HK-2 (cell line): ENCODE data around the gene GALNT5.
A peak's percentile ranks its signal among the peaks of the same experiment; 100 is the strongest.
"Not testable (repeated sequence)": the region's sequence is repeated elsewhere in the genome, so short reads cannot be mapped to it uniquely, and the experiment has no call there.

Source experiments
- DNase-seq: peaks from one replicate; pipeline ENCODE4 v3.0.0-alpha.2; 2018; ENCODE audit not compliant: unreplicated experiment

Gene GALNT5

GRCh38 chr2:157327621-157328500, 70.4 kb downstream of the GALNT5 start:
- DNase-seq = peak; percentile 66

- no peak for DNase-seq
Measured at GRCh38 chr2:157329524-157329923, 72.0 kb downstream of the GALNT5 start.

GRCh38 chr2:157333304-157334047, 76.0 kb downstream of the GALNT5 start:
- DNase-seq = no peak

- no peak for DNase-seq
Measured at GRCh38 chr2:157334335-157334734, 76.8 kb downstream of the GALNT5 start.

GRCh38 chr2:157334797-157335196, 77.3 kb downstream of the GALNT5 start:
- DNase-seq = no peak

- DNase-seq = peak; percentile 17
Measured at GRCh38 chr2:157336137-157337010, 78.9 kb downstream of the GALNT5 start.

- DNase-seq = no peak
Measured at GRCh38 chr2:157337978-157338377, 80.5 kb downstream of the GALNT5 start.

GRCh38 chr2:157339965-157340655, 82.6 kb downstream of the GALNT5 start:
- DNase-seq = no peak

- DNase-seq = not testable (repeated sequence)
Measured at GRCh38 chr2:157341381-157341780, 83.9 kb downstream of the GALNT5 start.

GRCh38 chr2:157345647-157346389, 88.3 kb downstream of the GALNT5 start:
- DNase-seq = no peak

GRCh38 chr2:157348291-157348921, 90.9 kb downstream of the GALNT5 start:
- no peak for DNase-seq

- no peak for DNase-seq
Measured at GRCh38 chr2:157349949-157350515, 92.5 kb downstream of the GALNT5 start.

GRCh38 chr2:157355618-157356017, 98.1 kb downstream of the GALNT5 start:
- DNase-seq = no peak

GRCh38 chr2:157359628-157360027, 102.1 kb downstream of the GALNT5 start:
- no peak for DNase-seq

GRCh38 chr2:157361526-157361925, 104.0 kb downstream of the GALNT5 start:
- DNase-seq = no peak

- no peak for DNase-seq
Measured at GRCh38 chr2:157362627-157363026, 105.1 kb downstream of the GALNT5 start.

- DNase-seq = no peak
Measured at GRCh38 chr2:157363612-157364101, 106.2 kb downstream of the GALNT5 start.
